Measurements from ENCODE around the gene LUZP2.
"Not testable (repeated sequence)": the region's sequence is repeated elsewhere in the genome, so short reads cannot be mapped to it uniquely, and the experiment has no call there.

LUZP2 gene

GRCh38 chr11:24999929-25000328 is 503.1 kb downstream of the LUZP2 start:
- 85 to 90% methylated on average over 2 of the region's 5 CpGs for WGBS, 2 experiments (ENCODE audit: insufficient coverage in 2 of 2)
- H3K36me3 ChIP-seq (ENCODE audit: control insufficient read depth, insufficient read depth, low read length); H3K9me3 ChIP-seq (ENCODE audit: control insufficient read depth, low read length); H3K27ac ChIP-seq (ENCODE audit: low read depth, low read length, severe bottlenecking); H3K4me3 ChIP-seq (ENCODE audit: extremely low read depth, insufficient read depth, low read length, poor library complexity, severe bottlenecking); H3K4me1 ChIP-seq (ENCODE audit: control insufficient read depth, insufficient read depth, low read length, poor library complexity, severe bottlenecking): not testable (repeated sequence)

DNA sequence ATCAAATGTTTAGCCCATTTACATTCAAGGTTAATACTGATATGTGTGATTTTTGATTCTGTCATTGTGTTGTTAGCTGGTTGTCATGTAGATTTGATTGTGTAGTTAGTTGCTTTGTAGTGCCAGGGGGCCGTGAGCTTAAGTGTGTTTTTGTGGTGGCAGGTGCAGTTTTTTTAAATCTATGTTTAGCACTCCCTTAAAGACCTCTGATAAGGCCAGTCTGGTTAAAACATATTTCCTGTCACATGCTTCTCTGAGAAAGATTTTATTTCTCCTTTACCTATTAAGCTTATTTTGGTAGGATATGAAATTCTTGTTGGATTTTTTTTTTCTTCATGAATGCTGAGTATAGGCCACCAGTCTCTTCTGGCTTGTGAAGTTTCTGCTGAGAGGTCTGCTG is 540.6 kb downstream of the LUZP2 start:
- WGBS, 2 experiments (ENCODE audit: insufficient coverage in 2 of 2): no CpG with 5 or more reads among the region's 1 CpG
- H3K9me3 ChIP-seq (ENCODE audit: control insufficient read depth, low read length): no peaks in the 10 kb centered on the region
- H3K4me1 ChIP-seq (ENCODE audit: control insufficient read depth, insufficient read depth, low read length, poor library complexity, severe bottlenecking): no peaks in the 10 kb centered on the region
- no peak overlapping the region for H3K4me3 ChIP-seq (ENCODE audit: extremely low read depth, insufficient read depth, low read length, poor library complexity, severe bottlenecking)
- no peaks in the 10 kb centered on the region for H3K36me3 ChIP-seq (ENCODE audit: control insufficient read depth, insufficient read depth, low read length)
- no peak overlapping the region for H3K27ac ChIP-seq (ENCODE audit: low read depth, low read length, severe bottlenecking)

DNA sequence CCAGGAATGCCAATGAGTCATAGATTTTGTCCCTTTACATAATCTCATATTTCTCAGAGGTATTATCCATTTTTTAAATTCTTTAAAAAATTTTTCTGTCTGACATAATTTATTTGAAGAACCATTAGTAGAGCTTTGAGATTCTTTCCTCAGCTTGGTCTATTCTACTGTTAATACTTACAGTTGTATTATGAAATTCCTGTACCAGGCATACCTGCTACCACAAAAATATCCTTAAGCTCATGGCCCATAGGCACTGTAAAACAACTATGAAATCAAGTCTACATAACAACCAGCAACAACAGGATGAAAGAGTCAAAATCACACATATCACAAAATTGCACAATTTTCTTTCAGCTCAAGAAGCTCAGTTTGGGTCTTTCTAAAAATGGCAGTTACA is 541.3 kb downstream of the LUZP2 start:
- no peaks in the 10 kb centered on the region for H3K9me3 ChIP-seq (ENCODE audit: control insufficient read depth, low read length)
- no peaks in the 10 kb centered on the region for H3K4me1 ChIP-seq (ENCODE audit: control insufficient read depth, insufficient read depth, low read length, poor library complexity, severe bottlenecking)
- no peak overlapping the region for H3K27ac ChIP-seq (ENCODE audit: low read depth, low read length, severe bottlenecking)
- H3K36me3 ChIP-seq (ENCODE audit: control insufficient read depth, insufficient read depth, low read length): no peaks in the 10 kb centered on the region
- no peak overlapping the region for H3K4me3 ChIP-seq (ENCODE audit: extremely low read depth, insufficient read depth, low read length, poor library complexity, severe bottlenecking)

GRCh38 chr11:25039165-25039564 is 542.3 kb downstream of the LUZP2 start:
- Histone ChIP-seq H3K36me3 (ENCODE audit: control insufficient read depth, insufficient read depth, low read length) (no peaks in the 10 kb centered on the region), H3K9me3 (ENCODE audit: control insufficient read depth, low read length) (no peaks in the 10 kb centered on the region), H3K27ac (ENCODE audit: low read depth, low read length, severe bottlenecking) (no peak overlapping the region), H3K4me1 (ENCODE audit: control insufficient read depth, insufficient read depth, low read length, poor library complexity, severe bottlenecking) (no peaks in the 10 kb centered on the region), H3K4me3 (ENCODE audit: extremely low read depth, insufficient read depth, low read length, poor library complexity, severe bottlenecking) (no peak overlapping the region)
- WGBS, 2 experiments (ENCODE audit: insufficient coverage in 2 of 2): 100% methylated on average over 1 of the region's 2 CpGs

DNA sequence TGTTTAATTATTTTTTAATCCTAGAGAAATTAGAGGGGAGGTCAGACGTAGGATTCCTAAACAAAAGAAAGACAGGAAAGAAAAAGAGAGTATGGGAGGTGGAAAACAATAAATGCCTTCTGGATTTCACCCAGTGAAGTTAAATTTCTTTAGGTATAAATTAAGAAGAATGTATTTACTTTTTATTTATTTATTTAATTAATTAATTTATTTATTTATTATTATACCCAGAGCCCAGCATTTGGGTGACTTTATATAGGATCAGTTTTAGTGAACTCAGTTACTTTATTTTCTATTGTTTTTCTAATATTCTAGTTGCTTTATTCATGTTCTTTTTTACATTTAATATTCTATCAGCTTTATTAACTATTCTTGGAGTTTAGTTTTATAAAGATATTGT is 551.8 kb downstream of the LUZP2 start:
- Histone ChIP-seq H3K9me3 (ENCODE audit: control insufficient read depth, low read length) (no peaks in the 10 kb centered on the region), H3K4me1 (ENCODE audit: control insufficient read depth, insufficient read depth, low read length, poor library complexity, severe bottlenecking) (no peaks in the 10 kb centered on the region), H3K36me3 (ENCODE audit: control insufficient read depth, insufficient read depth, low read length) (no peaks in the 10 kb centered on the region), H3K27ac (ENCODE audit: low read depth, low read length, severe bottlenecking) (no peak overlapping the region), H3K4me3 (ENCODE audit: extremely low read depth, insufficient read depth, low read length, poor library complexity, severe bottlenecking) (no peak overlapping the region)
- no CpG with 5 or more reads among the region's 1 CpG for WGBS, 2 experiments (ENCODE audit: insufficient coverage in 2 of 2)

- Histone ChIP-seq H3K36me3 (ENCODE audit: control insufficient read depth, insufficient read depth, low read length) (no peaks in the 10 kb centered on the region), H3K27ac (ENCODE audit: low read depth, low read length, severe bottlenecking) (no peak overlapping the region), H3K4me1 (ENCODE audit: control insufficient read depth, insufficient read depth, low read length, poor library complexity, severe bottlenecking) (no peaks in the 10 kb centered on the region), H3K4me3 (ENCODE audit: extremely low read depth, insufficient read depth, low read length, poor library complexity, severe bottlenecking) (no peak overlapping the region), H3K9me3 (ENCODE audit: control insufficient read depth, low read length) (no peaks in the 10 kb centered on the region)
Measured at GRCh38 chr11:25052844-25053243, 556.0 kb downstream of the LUZP2 start.

DNA sequence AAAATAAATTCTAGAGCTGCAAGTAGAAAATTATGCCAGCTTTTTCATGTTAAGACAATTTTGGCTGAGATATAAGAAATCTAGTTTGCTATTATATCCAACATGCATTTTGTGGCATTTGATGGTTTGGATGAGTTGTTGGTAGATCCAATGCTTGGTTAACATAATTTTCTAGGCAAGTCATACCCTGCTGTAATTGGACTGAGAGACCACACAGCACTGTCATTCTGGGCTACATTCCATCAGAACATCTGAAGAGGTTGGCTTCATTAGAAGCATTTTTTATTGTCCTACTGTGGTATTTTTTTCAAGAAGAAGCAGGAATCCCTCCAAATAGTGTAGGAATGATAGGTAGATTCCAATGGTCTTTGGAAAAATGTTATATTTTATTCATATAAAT is 561.0 kb downstream of the LUZP2 start:
- no peak overlapping the region for H3K4me3 ChIP-seq (ENCODE audit: extremely low read depth, insufficient read depth, low read length, poor library complexity, severe bottlenecking)
- no peaks in the 10 kb centered on the region for H3K4me1 ChIP-seq (ENCODE audit: control insufficient read depth, insufficient read depth, low read length, poor library complexity, severe bottlenecking)
- no peaks in the 10 kb centered on the region for H3K9me3 ChIP-seq (ENCODE audit: control insufficient read depth, low read length)
- H3K27ac ChIP-seq (ENCODE audit: low read depth, low read length, severe bottlenecking): no peak overlapping the region
- no peaks in the 10 kb centered on the region for H3K36me3 ChIP-seq (ENCODE audit: control insufficient read depth, insufficient read depth, low read length)

DNA sequence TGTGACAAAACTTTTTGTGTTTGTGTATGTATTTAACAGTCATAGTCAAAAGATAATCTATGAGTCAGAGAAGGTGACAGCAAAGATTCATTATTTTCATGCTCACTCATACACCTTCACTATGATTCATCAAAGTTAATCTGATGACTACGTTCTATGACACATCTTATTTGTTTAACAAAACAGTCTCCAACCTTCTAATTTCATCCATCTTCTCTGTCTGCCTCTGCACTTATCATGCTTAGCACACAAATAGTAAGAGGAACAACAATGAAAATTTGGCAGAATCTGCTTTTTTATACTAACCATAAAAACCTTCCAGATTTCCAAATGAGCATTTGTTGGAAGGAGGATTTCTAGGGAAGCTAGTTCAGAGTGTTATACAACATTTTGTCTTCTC is 568.9 kb downstream of the LUZP2 start:
- H3K27ac ChIP-seq (ENCODE audit: low read depth, low read length, severe bottlenecking): no peak overlapping the region
- H3K4me1 ChIP-seq (ENCODE audit: control insufficient read depth, insufficient read depth, low read length, poor library complexity, severe bottlenecking): no peaks in the 10 kb centered on the region
- no peaks in the 10 kb centered on the region for H3K9me3 ChIP-seq (ENCODE audit: control insufficient read depth, low read length)
- no peaks in the 10 kb centered on the region for H3K36me3 ChIP-seq (ENCODE audit: control insufficient read depth, insufficient read depth, low read length)
- WGBS, 2 experiments (ENCODE audit: insufficient coverage in 2 of 2): 67 to 100% methylated on average over 1 of the region's 1 CpG
- no peak overlapping the region for H3K4me3 ChIP-seq (ENCODE audit: extremely low read depth, insufficient read depth, low read length, poor library complexity, severe bottlenecking)

DNA sequence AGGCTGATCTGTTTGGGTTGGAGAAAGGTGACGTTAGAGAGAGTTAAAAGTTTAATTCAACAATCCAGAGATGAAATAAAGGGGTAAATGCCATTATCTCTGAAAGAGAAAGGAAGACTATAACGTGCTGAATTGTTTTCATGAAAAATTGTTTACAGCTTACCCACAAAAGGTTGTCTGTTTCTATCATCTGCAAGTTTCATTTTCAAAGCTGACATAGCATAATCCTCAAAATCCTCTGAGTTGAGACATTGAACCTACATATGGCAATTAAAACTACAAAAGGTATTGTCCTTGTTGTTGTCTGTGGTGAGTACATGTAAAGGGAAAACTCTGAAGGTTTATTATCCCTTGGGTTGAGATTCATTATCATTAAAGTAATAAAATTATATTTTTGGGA is 569.9 kb downstream of the LUZP2 start:
- Histone ChIP-seq H3K36me3 (ENCODE audit: control insufficient read depth, insufficient read depth, low read length) (no peaks in the 10 kb centered on the region), H3K4me1 (ENCODE audit: control insufficient read depth, insufficient read depth, low read length, poor library complexity, severe bottlenecking) (no peaks in the 10 kb centered on the region), H3K9me3 (ENCODE audit: control insufficient read depth, low read length) (no peaks in the 10 kb centered on the region), H3K27ac (ENCODE audit: low read depth, low read length, severe bottlenecking) (no peak overlapping the region), H3K4me3 (ENCODE audit: extremely low read depth, insufficient read depth, low read length, poor library complexity, severe bottlenecking) (no peak overlapping the region)
- WGBS, 2 experiments (ENCODE audit: insufficient coverage in 2 of 2): 60 to 92% methylated on average over 1 to 2 of the region's 2 CpGs

DNA sequence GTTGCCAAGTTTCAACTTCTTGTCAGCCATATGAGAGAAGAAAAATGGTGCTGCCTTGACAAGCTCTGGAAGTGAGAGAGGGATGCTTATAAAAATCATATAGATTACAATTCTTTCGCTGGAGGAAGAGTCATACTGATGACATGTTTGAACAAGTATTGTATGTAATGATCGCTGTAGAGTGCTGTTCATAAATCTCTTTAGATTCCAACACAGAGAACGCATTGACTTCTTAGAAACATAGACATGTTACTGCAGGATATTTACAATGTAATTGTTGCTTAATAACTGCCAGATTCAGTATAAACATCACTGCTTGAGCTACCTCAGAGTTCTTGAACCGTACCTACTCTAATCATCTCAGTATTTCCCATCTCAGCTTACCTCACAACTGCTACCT is 571.6 kb downstream of the LUZP2 start:
- H3K9me3 ChIP-seq (ENCODE audit: control insufficient read depth, low read length): no peaks in the 10 kb centered on the region
- H3K4me3 ChIP-seq (ENCODE audit: extremely low read depth, insufficient read depth, low read length, poor library complexity, severe bottlenecking): no peak overlapping the region
- H3K36me3 ChIP-seq (ENCODE audit: control insufficient read depth, insufficient read depth, low read length): no peaks in the 10 kb centered on the region
- no peaks in the 10 kb centered on the region for H3K4me1 ChIP-seq (ENCODE audit: control insufficient read depth, insufficient read depth, low read length, poor library complexity, severe bottlenecking)
- 67 to 81% methylated on average over 1 of the region's 4 CpGs for WGBS, 2 experiments (ENCODE audit: insufficient coverage in 2 of 2)
- no peak overlapping the region for H3K27ac ChIP-seq (ENCODE audit: low read depth, low read length, severe bottlenecking)

GRCh38 chr11:25094085-25094802 is 597.4 kb downstream of the LUZP2 start:
- no peaks in the 10 kb centered on the region for H3K4me1 ChIP-seq (ENCODE audit: control insufficient read depth, insufficient read depth, low read length, poor library complexity, severe bottlenecking)
- no peak overlapping the region for H3K4me3 ChIP-seq (ENCODE audit: extremely low read depth, insufficient read depth, low read length, poor library complexity, severe bottlenecking)
- no peaks in the 10 kb centered on the region for H3K9me3 ChIP-seq (ENCODE audit: control insufficient read depth, low read length)
- no peak overlapping the region for H3K27ac ChIP-seq (ENCODE audit: low read depth, low read length, severe bottlenecking)
- 73 to 90% methylated on average over 3 to 4 of the region's 6 CpGs for WGBS, 2 experiments (ENCODE audit: insufficient coverage in 2 of 2)
- no peaks in the 10 kb centered on the region for H3K36me3 ChIP-seq (ENCODE audit: control insufficient read depth, insufficient read depth, low read length)

Measured in mesodermal cell (in vitro differentiated cells).